Measurements from ENCODE around the gene MTA2. TPM values are rescaled to one million over a fixed set of nuclear protein-coding genes. Genes with fewer than 3 reads are reported as not detected.

Gene MTA2
- total RNA-seq, 1 experiment from 2014 or later, result 193 TPM

- no peak for DNase-seq (ENCODE audit: low read depth)
Measured at GRCh38 chr11:62548545-62549335, 52.9 kb downstream of the MTA2 start.

DNA sequence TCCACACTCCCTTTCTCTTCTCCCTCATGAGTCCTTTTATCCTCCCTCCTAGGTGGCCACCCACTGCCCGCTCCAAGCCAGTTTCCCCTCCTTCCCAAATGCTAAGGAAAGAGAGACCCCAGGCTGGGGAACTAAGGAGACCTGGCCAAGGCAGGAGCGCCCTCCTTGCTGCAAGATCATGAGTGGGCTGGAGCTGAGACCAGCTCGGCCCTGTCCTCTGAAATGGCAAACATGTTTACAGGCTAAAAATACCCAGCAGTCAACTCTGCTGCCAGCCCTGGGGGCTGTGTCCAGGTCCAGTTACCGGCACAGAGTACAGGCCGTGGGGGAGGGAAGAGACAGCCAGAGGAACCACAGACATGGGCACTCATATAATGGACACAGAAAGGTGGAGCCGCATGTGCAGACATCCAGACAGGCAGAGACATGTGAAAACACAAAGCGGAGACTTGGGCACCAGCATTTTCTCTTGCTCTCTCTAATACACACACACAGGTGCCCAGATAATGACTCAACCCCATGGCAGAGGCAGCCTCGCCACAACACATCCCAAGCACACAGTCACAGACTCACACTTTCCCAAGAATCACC is 53.9 kb downstream of the MTA2 start:
- DNase-seq (ENCODE audit: low read depth), result peak; percentile 64

GRCh38 chr11:62546929-62547625 is 54.6 kb downstream of the MTA2 start:
- DNase-seq (ENCODE audit: low read depth), result peak; percentile 69

DNA sequence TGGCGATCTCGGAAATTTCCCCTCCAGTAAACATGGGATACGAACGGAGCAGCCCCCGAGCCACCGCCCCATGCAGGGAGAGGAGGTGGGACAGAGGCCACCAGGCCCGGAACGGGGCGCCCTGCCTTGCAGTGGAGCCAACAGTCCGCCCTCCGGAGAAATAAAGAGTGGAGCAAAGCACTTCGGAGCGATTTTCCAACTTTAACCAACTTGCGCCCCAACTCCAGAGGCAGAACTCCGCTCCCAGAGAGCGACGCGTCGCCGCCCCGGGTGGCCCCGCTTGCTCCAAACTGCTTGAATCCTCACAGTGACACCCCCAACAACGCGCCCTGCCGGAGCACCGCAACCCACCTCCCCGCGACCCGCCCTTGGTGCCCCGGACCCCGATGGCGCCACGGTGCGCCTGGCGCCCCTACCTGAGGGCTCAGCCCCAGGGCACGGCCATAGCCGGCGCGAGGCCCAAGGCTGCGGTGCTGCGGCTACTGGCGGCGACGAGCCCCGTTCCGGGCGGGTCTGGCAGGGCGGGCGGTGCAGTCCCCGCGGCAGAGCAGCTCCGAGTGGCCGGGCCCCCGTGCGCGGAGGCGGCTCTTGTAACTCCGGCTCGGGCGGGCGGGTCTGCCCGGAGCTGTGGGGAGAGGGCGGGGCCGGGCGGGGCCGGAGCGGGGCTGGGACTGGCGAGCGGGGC is 55.3 kb downstream of the MTA2 start, which contains the start of gene AHNAK:
AHNAK (minus strand) TSS at position 563 of the 685 bp plus-strand sequence. CDS start 10,708 bp downstream, outside the sequence.
- DNase-seq (ENCODE audit: low read depth), result peak; percentile 42

DNA sequence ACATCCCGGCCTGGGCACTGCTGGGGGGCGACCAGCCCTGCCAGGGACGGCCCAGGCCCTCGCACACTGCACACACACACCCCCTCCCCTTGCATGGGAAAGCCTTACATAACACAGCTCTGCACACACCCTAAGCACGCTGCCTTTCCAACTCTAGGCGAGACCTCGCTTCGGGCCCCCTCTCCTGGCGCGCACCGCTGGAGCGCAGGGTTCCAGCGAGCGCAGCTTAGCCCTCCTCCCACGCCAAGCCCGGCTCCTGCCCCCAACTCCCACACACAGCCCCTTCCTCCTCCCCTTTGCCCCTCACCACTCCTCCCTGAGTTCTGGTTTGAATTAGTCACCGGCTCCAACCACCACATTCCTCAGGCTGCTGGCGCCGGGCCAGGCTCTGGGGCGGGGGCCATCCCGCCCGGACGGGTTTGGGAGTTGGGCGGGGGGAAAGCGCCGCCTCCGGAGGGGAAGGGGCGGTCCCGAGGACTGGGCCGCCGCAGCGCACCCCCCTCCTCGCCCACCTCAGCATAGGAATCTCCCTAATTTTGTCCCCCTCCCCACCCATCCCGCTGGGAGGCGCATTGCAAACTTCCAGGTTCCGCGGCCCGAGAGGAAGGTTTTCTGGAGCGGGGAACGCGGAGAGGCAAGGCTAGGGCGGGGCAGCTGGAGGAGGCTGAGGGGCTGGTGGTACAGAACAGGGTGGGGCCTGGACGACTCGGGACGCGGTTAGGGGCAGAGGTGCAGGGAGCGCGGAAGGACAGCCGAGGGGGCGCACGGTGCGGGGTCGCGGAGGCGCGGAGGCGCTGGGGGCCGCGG is 56.0 kb downstream of the MTA2 start:
- DNase-seq (ENCODE audit: low read depth), result peak; percentile 95

GRCh38 chr11:62544581-62545436 is 56.9 kb downstream of the MTA2 start:
- no peak for DNase-seq (ENCODE audit: low read depth)

- no peak for DNase-seq (ENCODE audit: low read depth)
Measured at GRCh38 chr11:62543680-62544444, 57.8 kb downstream of the MTA2 start.

Small RNA genes within 50 kb of the gene (small RNA-seq; reads per million reads assigned to genes)
- not detected for gene AP001458.1
- gene EEF1G, result not detected
- not detected for gene MIR6747

Other genes starting within 250 kb of the MTA2 start
- gene SCGB1A1, start 182.8 kb downstream of the MTA2 start, total RNA-seq (2014; rRNA removed; shearing (Covaris generic)), result not detected in 2 replicates
- 184 and 193 TPM in 2 replicates for gene AHNAK, start 55.1 kb downstream of the MTA2 start, total RNA-seq (2014; rRNA removed; shearing (Covaris generic))
- 1,970 and 1,995 TPM in 2 replicates for gene EEF1G, start 28.0 kb downstream of the MTA2 start, total RNA-seq (2014; rRNA removed; shearing (Covaris generic))
- 19.6 and 21.0 TPM in 2 replicates for gene TUT1, start 10.3 kb downstream of the MTA2 start, total RNA-seq (2014; rRNA removed; shearing (Covaris generic))
- gene EML3, start 10.9 kb upstream of the MTA2 start, total RNA-seq (2014; rRNA removed; shearing (Covaris generic)), result 27.5 and 28.7 TPM in 2 replicates
- gene ROM1, start 11.4 kb upstream of the MTA2 start, total RNA-seq (2014; rRNA removed; shearing (Covaris generic)), result 3.3 and 7.7 TPM in 2 replicates
- gene B3GAT3, start 20.1 kb upstream of the MTA2 start, total RNA-seq (2014; rRNA removed; shearing (Covaris generic)), result 63.8 and 67.2 TPM in 2 replicates
- gene GANAB, start 44.7 kb upstream of the MTA2 start, total RNA-seq (2014; rRNA removed; shearing (Covaris generic)), result 191 and 221 TPM in 2 replicates
- gene INTS5, start 51.4 kb upstream of the MTA2 start, total RNA-seq (2014; rRNA removed; shearing (Covaris generic)), result 33.8 and 41.9 TPM in 2 replicates
- 239 and 266 TPM in 2 replicates for gene C11orf98, start 63.3 kb upstream of the MTA2 start, total RNA-seq (2014; rRNA removed; shearing (Covaris generic))
- gene CSKMT, start 63.4 kb upstream of the MTA2 start, total RNA-seq (2014; rRNA removed; shearing (Covaris generic)), result 31.0 and 33.5 TPM in 2 replicates
- 28.6 and 38.0 TPM in 2 replicates for gene UQCC3, start 69.8 kb upstream of the MTA2 start, total RNA-seq (2014; rRNA removed; shearing (Covaris generic))
- gene LBHD1, start 70.4 kb upstream of the MTA2 start, total RNA-seq (2014; rRNA removed; shearing (Covaris generic)), result 4.8 and 6.6 TPM in 2 replicates
- gene UBXN1, start 77.2 kb upstream of the MTA2 start, total RNA-seq (2014; rRNA removed; shearing (Covaris generic)), result 128 and 144 TPM in 2 replicates
- 0.13 and 0.20 TPM in 2 replicates for gene LRRN4CL, start 87.7 kb upstream of the MTA2 start, total RNA-seq (2014; rRNA removed; shearing (Covaris generic))
- gene BSCL2, start 105.6 kb upstream of the MTA2 start, total RNA-seq (2014; rRNA removed; shearing (Covaris generic)), result 18.8 and 19.2 TPM in 2 replicates
- not detected in 2 replicates for gene GNG3, start 105.8 kb upstream of the MTA2 start, total RNA-seq (2014; rRNA removed; shearing (Covaris generic))
- gene HNRNPUL2, start 125.6 kb upstream of the MTA2 start, total RNA-seq (2014; rRNA removed; shearing (Covaris generic)), result 4.1 and 9.3 TPM in 2 replicates
- 55.6 and 67.9 TPM in 2 replicates for gene TTC9C, start 126.6 kb upstream of the MTA2 start, total RNA-seq (2014; rRNA removed; shearing (Covaris generic))
- gene ZBTB3, start 152.3 kb upstream of the MTA2 start, total RNA-seq (2014; rRNA removed; shearing (Covaris generic)), result 9.2 and 9.8 TPM in 2 replicates
- 92.6 and 143 TPM in 2 replicates for gene POLR2G, start 159.7 kb upstream of the MTA2 start, total RNA-seq (2014; rRNA removed; shearing (Covaris generic))
- 27.0 and 29.2 TPM in 2 replicates for gene TAF6L, start 169.5 kb upstream of the MTA2 start, total RNA-seq (2014; rRNA removed; shearing (Covaris generic))
- 112 and 181 TPM in 2 replicates for gene TMEM179B, start 185.5 kb upstream of the MTA2 start, total RNA-seq (2014; rRNA removed; shearing (Covaris generic))
- 46.4 and 47.4 TPM in 2 replicates for gene TMEM223, start 190.1 kb upstream of the MTA2 start, total RNA-seq (2014; rRNA removed; shearing (Covaris generic))
- 27.4 and 46.3 TPM in 2 replicates for gene NXF1, start 203.6 kb upstream of the MTA2 start, total RNA-seq (2014; rRNA removed; shearing (Covaris generic))
- 32.8 and 34.0 TPM in 2 replicates for gene STX5, start 230.2 kb upstream of the MTA2 start, total RNA-seq (2014; rRNA removed; shearing (Covaris generic))
- 0.66 TPM in 1 of 2 replicates, not detected in the other for gene TEX54, start 231.0 kb upstream of the MTA2 start, total RNA-seq (2014; rRNA removed; shearing (Covaris generic))
- gene WDR74, start 237.7 kb upstream of the MTA2 start, total RNA-seq (2014; rRNA removed; shearing (Covaris generic)), result 145 and 176 TPM in 2 replicates

All from HT1080 (cell line).